Chondrocyte (in vitro differentiated cells): ENCODE results near the gene CADM1. TPM values are rescaled to one million over a fixed set of nuclear protein-coding genes. Genes with fewer than 3 reads are reported as not detected.

Experiments used
- DNase-seq: peaks from one replicate; pipeline ENCODE4 v3.0.0; 2021; ENCODE audit warnings: mixed read lengths, low spot score
- H3K27ac Mint-ChIP-seq: one replicate; pipeline ENCODE4 v1.8.0; 2021; ENCODE audit warnings: mild to moderate bottlenecking, moderate library complexity, mixed read lengths; ENCODE audit not compliant: unreplicated experiment
- H3K27me3 Mint-ChIP-seq: 2 replicates; pipeline ENCODE4 v1.8.0; 2021; ENCODE audit warnings: low read depth, mixed read lengths
- H3K36me3 Mint-ChIP-seq: 2 replicates; pipeline ENCODE4 v1.8.0; 2021; ENCODE audit warnings: low read depth, mixed read lengths
- H3K4me1 Mint-ChIP-seq: 2 replicates; pipeline ENCODE4 v1.8.0; 2021; ENCODE audit warnings: low read depth, mild to moderate bottlenecking, mixed read lengths
- H3K4me3 Mint-ChIP-seq: one replicate; pipeline ENCODE4 v1.8.0; 2021; ENCODE audit warnings: mild to moderate bottlenecking, moderate library complexity, mixed read lengths; ENCODE audit not compliant: unreplicated experiment
- H3K9me3 Mint-ChIP-seq: 2 replicates; pipeline ENCODE4 v1.8.0; 2021; ENCODE audit warnings: low read depth, mixed read lengths
- CTCF ChIP-seq: fragments of 200-600 bp; sonication (generic); IDR thresholded peaks from 2 replicates; pipeline ENCODE4 v1.5.0; 2021; ENCODE audit warnings: antibody characterized with exemption, mild to moderate bottlenecking, moderate library complexity
- total RNA-seq: library from RNA; stranded (reverse); gene quantifications from 3 replicates; pipeline ENCODE4 v1.2.1, GENCODE V29; 2021

CADM1 gene
- total RNA-seq, 1 donor from 2014 or later: 29.0 TPM

- Mint-ChIP-seq H3K27me3 (no peaks in the 10 kb centered on the region), H3K9me3 (no peaks in the 10 kb centered on the region), H3K27ac (no peak overlapping the region), H3K4me3 (no peak overlapping the region), H3K4me1 (peaks cover 12% of the 10 kb centered on the region), H3K36me3 (no peaks in the 10 kb centered on the region)
- DNase-seq: no peak
- no peak for TF ChIP-seq CTCF
Measured at GRCh38 chr11:115191761-115192160, 312.5 kb downstream of the CADM1 start.

- no peak for DNase-seq
- no peak overlapping the region for H3K4me3 Mint-ChIP-seq
- H3K9me3 Mint-ChIP-seq: no peaks in the 10 kb centered on the region
- H3K27me3 Mint-ChIP-seq: no peaks in the 10 kb centered on the region
- TF ChIP-seq CTCF: no peak
- no peaks in the 10 kb centered on the region for H3K36me3 Mint-ChIP-seq
- no peak overlapping the region for H3K27ac Mint-ChIP-seq
- peaks cover 12% of the 10 kb centered on the region for H3K4me1 Mint-ChIP-seq
Measured at GRCh38 chr11:115190196-115190595, 314.0 kb downstream of the CADM1 start.

- Mint-ChIP-seq H3K27ac (no peak overlapping the region), H3K27me3 (no peaks in the 10 kb centered on the region), H3K9me3 (no peaks in the 10 kb centered on the region), H3K4me3 (no peak overlapping the region), H3K4me1 (peaks cover 4% of the 10 kb centered on the region), H3K36me3 (no peaks in the 10 kb centered on the region)
- no peak for TF ChIP-seq CTCF
- no peak for DNase-seq
Measured at GRCh38 chr11:115188898-115189278, 315.3 kb downstream of the CADM1 start.

GRCh38 chr11:115188188-115188897 lies 315.9 kb downstream of the CADM1 start:
- Mint-ChIP-seq H3K4me3 (no peak overlapping the region), H3K36me3 (no peaks in the 10 kb centered on the region), H3K9me3 (no peaks in the 10 kb centered on the region), H3K27ac (no peak overlapping the region), H3K27me3 (no peaks in the 10 kb centered on the region), H3K4me1 (no peaks in the 10 kb centered on the region)
- DNase-seq: no peak
- TF ChIP-seq CTCF: no peak

GRCh38 chr11:115185931-115186330 lies 318.3 kb downstream of the CADM1 start:
- Mint-ChIP-seq H3K27me3 (no peaks in the 10 kb centered on the region), H3K36me3 (no peaks in the 10 kb centered on the region), H3K9me3 (no peaks in the 10 kb centered on the region), H3K4me1 (no peaks in the 10 kb centered on the region), H3K27ac (no peak overlapping the region), H3K4me3 (no peak overlapping the region)
- TF ChIP-seq CTCF: no peak
- DNase-seq: no peak
